Ureter (tissue), 1 donor: ENCODE measurements around the gene SPDYE3. TPM values are rescaled to one million over a fixed set of nuclear protein-coding genes. Genes with fewer than 3 reads are reported as not detected.
"Not testable (repeated sequence)": the region's sequence is repeated elsewhere in the genome, so short reads cannot be mapped to it uniquely, and the experiment has no call there.

Source experiments
- DNase-seq: peaks from one replicate; pipeline ENCODE4 v3.0.0-alpha.2; 2020; ENCODE audit warnings: low spot score
- total RNA-seq: library from RNA; stranded (reverse); gene quantifications from one replicate; pipeline ENCODE4 v1.2.4, GENCODE V29; 2023
- donor health status: DM: yes; HTN: yes; CAD: no.

The SPDYE3 gene
- total RNA-seq, 1 donor from 2014 or later, result not detected

GRCh38 chr7:100349757-100350156, 42.3 kb downstream of the SPDYE3 start:
- no peak for DNase-seq

GRCh38 chr7:100351657-100352058, 44.2 kb downstream of the SPDYE3 start:
- DNase-seq, result no peak

GRCh38 chr7:100352230-100352781, 44.8 kb downstream of the SPDYE3 start:
- DNase-seq, result not testable (repeated sequence)

- no peak for DNase-seq
Measured at GRCh38 chr7:100352984-100353684, 45.6 kb downstream of the SPDYE3 start.

GRCh38 chr7:100353685-100354330, 46.3 kb downstream of the SPDYE3 start:
- no peak for DNase-seq

- no peak for DNase-seq
Measured at GRCh38 chr7:100356416-100357068, 49.0 kb downstream of the SPDYE3 start.

GRCh38 chr7:100357131-100357561, 49.6 kb downstream of the SPDYE3 start:
- DNase-seq, result no peak

- DNase-seq, result no peak
Measured at GRCh38 chr7:100358027-100358856, 50.7 kb downstream of the SPDYE3 start, which contains the start of gene PILRB. PILRB (plus strand) TSS chr7:100358117; CDS start chr7:100358303, 186 bp downstream.

- no peak for DNase-seq
Measured at GRCh38 chr7:100358857-100359212, 51.3 kb downstream of the SPDYE3 start.

- no peak for DNase-seq
Measured at GRCh38 chr7:100360135-100360854, 52.8 kb downstream of the SPDYE3 start.

GRCh38 chr7:100363098-100363497, 55.6 kb downstream of the SPDYE3 start:
- no peak for DNase-seq

GRCh38 chr7:100363797-100364196, 56.3 kb downstream of the SPDYE3 start:
- not testable (repeated sequence) for DNase-seq

GRCh38 chr7:100364480-100364879, 57.0 kb downstream of the SPDYE3 start:
- DNase-seq, result no peak

GRCh38 chr7:100365998-100366367, 58.5 kb downstream of the SPDYE3 start:
- not testable (repeated sequence) for DNase-seq

- no peak for DNase-seq
Measured at GRCh38 chr7:100366411-100367250, 59.1 kb downstream of the SPDYE3 start.

- no peak for DNase-seq
Measured at GRCh38 chr7:100367251-100367620, 59.7 kb downstream of the SPDYE3 start.

- DNase-seq, result no peak
Measured at GRCh38 chr7:100367676-100368613, 60.4 kb downstream of the SPDYE3 start.

- peak; percentile 55 for DNase-seq
Measured at GRCh38 chr7:100369105-100369504, 61.6 kb downstream of the SPDYE3 start.

GRCh38 chr7:100370303-100370702, 62.8 kb downstream of the SPDYE3 start:
- no peak for DNase-seq
